ENCODE data around the gene SCAMP5.

Gene SCAMP5

DNA sequence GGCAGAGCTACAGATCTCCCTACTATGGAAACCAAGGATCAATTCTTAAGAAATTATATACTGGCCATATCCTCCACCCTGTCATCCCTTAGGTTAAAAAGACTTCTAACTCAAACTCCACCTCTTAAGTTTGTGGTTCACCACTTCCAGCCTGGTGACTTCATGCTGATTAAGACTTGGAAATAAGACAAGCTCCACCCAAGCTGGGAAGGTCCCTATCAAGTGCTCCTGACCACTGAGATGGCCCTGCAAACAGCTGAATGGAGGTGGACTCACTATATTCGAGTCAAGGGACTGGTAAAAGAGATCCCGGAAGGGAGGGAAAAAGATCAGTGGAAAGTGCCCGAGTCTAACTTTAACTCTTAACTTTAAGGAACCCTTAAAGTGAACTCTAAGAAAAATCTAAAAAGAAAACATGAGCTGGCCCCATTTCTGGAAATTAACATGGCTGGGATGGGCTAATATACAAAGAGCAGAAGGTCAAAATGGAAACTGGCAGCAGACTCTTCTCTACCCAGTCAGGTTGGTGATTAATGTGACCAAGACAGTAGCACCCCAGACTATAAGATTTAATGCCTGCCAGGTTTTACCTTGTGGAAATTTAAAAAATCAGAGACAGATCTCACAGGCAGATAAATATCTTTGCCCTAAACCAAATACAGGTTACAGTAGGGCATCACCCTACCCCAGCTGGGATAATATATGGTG lies 71.9 kb downstream of the SCAMP5 start:
- no peaks in the 10 kb centered on the region for H3K36me3 ChIP-seq (replicated peaks)

DNA sequence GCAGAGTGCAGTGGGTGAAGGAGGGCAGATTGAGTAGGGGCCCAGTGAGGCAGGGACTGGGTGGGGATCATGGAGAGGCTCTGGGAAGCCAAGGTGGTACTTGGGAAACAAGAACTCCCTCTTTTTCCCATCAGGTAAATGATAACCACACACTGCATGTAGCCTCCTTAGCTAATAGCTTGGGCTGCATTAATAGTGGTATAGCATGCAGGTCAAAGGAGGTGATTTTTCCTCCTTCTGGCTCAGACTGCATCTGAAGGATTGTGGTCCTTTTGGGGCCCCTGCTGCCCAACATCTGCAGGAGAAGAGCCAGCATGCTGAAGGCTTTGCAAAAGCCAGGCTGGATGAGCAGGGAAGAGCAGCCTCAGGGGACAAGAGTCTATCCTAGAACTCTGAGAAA lies 73.4 kb downstream of the SCAMP5 start:
- in situ Hi-C loops (cut with HindIII; ENCODE audit: low pct_ligation_motif_present, low sequenced_read_pairs), result no loop called here

More for the DNA sequence above, 71.9 kb downstream of the SCAMP5 start:
- Histone ChIP-seq H3K4me3 (ENCODE audit: low read depth, low read length) (no peak overlapping the region), H3K27ac (peak overlapping the region; percentile 19), H3K27me3 (replicated peaks) (no peaks in the 10 kb centered on the region)
- TF ChIP-seq, protein P1, sequence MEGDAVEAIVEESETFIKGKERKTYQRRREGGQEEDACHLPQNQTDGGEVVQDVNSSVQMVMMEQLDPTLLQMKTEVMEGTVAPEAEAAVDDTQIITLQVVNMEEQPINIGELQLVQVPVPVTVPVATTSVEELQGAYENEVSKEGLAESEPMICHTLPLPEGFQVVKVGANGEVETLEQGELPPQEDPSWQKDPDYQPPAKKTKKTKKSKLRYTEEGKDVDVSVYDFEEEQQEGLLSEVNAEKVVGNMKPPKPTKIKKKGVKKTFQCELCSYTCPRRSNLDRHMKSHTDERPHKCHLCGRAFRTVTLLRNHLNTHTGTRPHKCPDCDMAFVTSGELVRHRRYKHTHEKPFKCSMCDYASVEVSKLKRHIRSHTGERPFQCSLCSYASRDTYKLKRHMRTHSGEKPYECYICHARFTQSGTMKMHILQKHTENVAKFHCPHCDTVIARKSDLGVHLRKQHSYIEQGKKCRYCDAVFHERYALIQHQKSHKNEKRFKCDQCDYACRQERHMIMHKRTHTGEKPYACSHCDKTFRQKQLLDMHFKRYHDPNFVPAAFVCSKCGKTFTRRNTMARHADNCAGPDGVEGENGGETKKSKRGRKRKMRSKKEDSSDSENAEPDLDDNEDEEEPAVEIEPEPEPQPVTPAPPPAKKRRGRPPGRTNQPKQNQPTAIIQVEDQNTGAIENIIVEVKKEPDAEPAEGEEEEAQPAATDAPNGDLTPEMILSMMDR (IDR thresholded peaks at IDR 0.05; ENCODE audit: low read depth, low read length, missing control alignments), result no peak
- DNase-seq, result peak; percentile 81
- in situ Hi-C loops (cut with HindIII; ENCODE audit: low pct_ligation_motif_present, low sequenced_read_pairs), result no loop called here

DNA sequence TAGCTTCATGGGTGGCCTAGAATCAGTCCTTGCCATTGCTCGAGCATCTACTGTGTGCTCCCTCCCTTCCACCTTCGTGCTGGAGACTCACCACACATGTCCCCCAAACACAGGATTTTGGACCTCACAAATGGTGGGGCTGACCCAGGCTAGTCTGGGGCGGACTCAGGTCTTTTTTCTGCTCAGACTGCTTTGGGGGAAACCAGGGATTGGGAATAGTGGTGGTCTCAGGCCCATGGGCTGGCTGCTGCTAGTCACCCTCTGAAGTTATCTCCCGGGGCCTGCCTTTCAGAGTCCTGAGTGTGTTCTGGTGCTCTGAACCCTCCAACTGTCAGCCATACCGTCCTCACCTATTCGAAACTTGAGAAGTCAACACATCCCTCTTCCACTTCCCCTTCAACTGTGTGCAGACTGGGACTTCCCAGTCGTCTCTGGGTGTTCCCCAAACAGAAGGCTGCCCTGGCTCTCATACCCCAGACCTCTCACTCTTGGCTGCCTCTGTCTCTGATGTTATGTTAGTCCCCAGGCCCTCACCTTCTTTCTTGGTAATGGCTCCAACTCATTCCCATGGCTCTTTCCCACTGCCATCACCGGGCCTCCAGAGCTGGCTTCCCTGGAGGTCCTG lies 74.0 kb downstream of the SCAMP5 start:
- no peaks in the 10 kb centered on the region for H3K36me3 ChIP-seq (replicated peaks)
- no peak for DNase-seq
- H3K27me3 ChIP-seq (replicated peaks), result no peaks in the 10 kb centered on the region
- in situ Hi-C loops (cut with HindIII; ENCODE audit: low pct_ligation_motif_present, low sequenced_read_pairs), result no loop called here
- TF ChIP-seq, protein P1 (IDR thresholded peaks at IDR 0.05; ENCODE audit: low read depth, low read length, missing control alignments), result no peak
- no peak overlapping the region for H3K27ac ChIP-seq
- H3K4me3 ChIP-seq (ENCODE audit: low read depth, low read length), result no peak overlapping the region

More for the DNA sequence above, 73.4 kb downstream of the SCAMP5 start:
- Histone ChIP-seq H3K27me3 (replicated peaks) (no peaks in the 10 kb centered on the region), H3K36me3 (replicated peaks) (no peaks in the 10 kb centered on the region), H3K4me3 (ENCODE audit: low read depth, low read length) (no peak overlapping the region), H3K27ac (no peak overlapping the region)
- TF ChIP-seq, protein P1 (IDR thresholded peaks at IDR 0.05; ENCODE audit: low read depth, low read length, missing control alignments), result no peak
- no peak for DNase-seq

DNA sequence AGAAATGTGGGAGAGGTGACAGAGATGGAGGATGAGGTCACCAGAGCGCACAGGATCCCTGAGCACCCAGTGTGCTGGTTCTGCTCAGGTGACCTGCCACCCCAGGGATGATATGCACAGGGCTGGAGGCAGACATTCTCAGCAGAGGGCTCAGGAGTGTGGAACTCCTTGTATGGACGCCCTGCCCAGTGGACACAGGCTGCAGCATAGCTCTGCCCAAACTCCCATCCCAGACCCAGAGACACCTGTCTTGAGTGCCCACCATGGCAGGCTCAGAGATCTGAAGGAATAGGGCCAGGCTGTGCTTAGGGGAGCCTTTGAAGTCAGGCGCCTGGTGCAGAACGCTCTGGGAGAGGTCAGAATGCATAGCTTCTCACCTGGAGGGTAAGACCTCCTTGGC lies 75.3 kb downstream of the SCAMP5 start:
- DNase-seq, result no peak
- H3K27ac ChIP-seq, result no peak overlapping the region
- H3K4me3 ChIP-seq (ENCODE audit: low read depth, low read length), result no peak overlapping the region
- H3K27me3 ChIP-seq (replicated peaks), result no peaks in the 10 kb centered on the region
- TF ChIP-seq, protein P1 (IDR thresholded peaks at IDR 0.05; ENCODE audit: low read depth, low read length, missing control alignments), result no peak
- in situ Hi-C loops (cut with HindIII; ENCODE audit: low pct_ligation_motif_present, low sequenced_read_pairs), result no loop called here
- H3K36me3 ChIP-seq (replicated peaks), result no peaks in the 10 kb centered on the region

Measured in brain microvascular endothelial cell (primary cell).